HepG2 (cell line): ENCODE measurements around the gene GSTA1. TPM values are rescaled to one million over a fixed set of nuclear protein-coding genes. Genes with fewer than 3 reads are reported as not detected.

Experiments
- ARHGAP35 ChIP-seq: sonication (generic); formaldehyde crosslinking; IDR thresholded peaks from 2 replicates; pipeline ENCODE4 v1.9.0; 2022; ENCODE audit warnings: mild to moderate bottlenecking, inconsistent platforms, moderate library complexity, missing genetic modification reagents, borderline replicate concordance
- CBX1 ChIP-seq: IDR thresholded peaks from one replicate; pipeline ENCODE4 v1.6.1; 2016; ENCODE audit warnings: antibody characterized with exemption, low read depth
- CBX5 ChIP-seq: sonication (generic); formaldehyde crosslinking; IDR thresholded peaks from 2 replicates; pipeline ENCODE4 v1.4.0; 2020; ENCODE audit warnings: missing genetic modification reagents, borderline replicate concordance
- GTF2F1 ChIP-seq: fragments of 150-350 bp; IDR thresholded peaks from 2 replicates; pipeline ENCODE4 v1.6.1; 2014; ENCODE audit warnings: low read length
- HINFP ChIP-seq: sonication (generic); formaldehyde crosslinking; IDR thresholded peaks from 2 replicates; pipeline ENCODE4 v1.4.0; 2020; ENCODE audit warnings: low read depth, mild to moderate bottlenecking, missing genetic modification reagents
- HNF1B ChIP-seq: sonication (generic); formaldehyde crosslinking; IDR thresholded peaks from 2 replicates; pipeline ENCODE4 v1.5.1; 2020; ENCODE audit warnings: mild to moderate bottlenecking, moderate library complexity, missing genetic modification reagents
- KDM6A ChIP-seq: IDR thresholded peaks from 2 replicates; pipeline ENCODE4 v1.6.1; 2016; ENCODE audit warnings: low read depth
- PRPF4 ChIP-seq: fragments of 200-400 bp; formaldehyde crosslinking; IDR thresholded peaks from 2 replicates; pipeline ENCODE4 v1.6.1; 2016; ENCODE audit warnings: low read length, low read depth; ENCODE audit not compliant: poor library complexity, severe bottlenecking
- SP2 ChIP-seq: sonication (generic); formaldehyde crosslinking; IDR thresholded peaks from 2 replicates; pipeline ENCODE4 v1.5.1; 2020; ENCODE audit warnings: mild to moderate bottlenecking, missing genetic modification reagents
- TRAFD1 ChIP-seq: sonication (generic); formaldehyde crosslinking; IDR thresholded peaks from 2 replicates; pipeline ENCODE4 v1.5.1; 2020; ENCODE audit warnings: missing genetic modification reagents, mild to moderate bottlenecking, borderline replicate concordance
- TSC22D2 ChIP-seq: sonication (generic); formaldehyde crosslinking; IDR thresholded peaks from 2 replicates; pipeline ENCODE4 v1.5.1; 2020; ENCODE audit warnings: missing genetic modification reagents, mild to moderate bottlenecking, borderline replicate concordance
- USF2 ChIP-seq, 2 experiments: sonication (generic) in 1 of 2; formaldehyde crosslinking in 1 of 2; IDR thresholded peaks; 2 replicates each; pipeline versions ENCODE4 v1.5.1 to v1.6.1; 2011 to 2020; ENCODE audit warnings: borderline replicate concordance in 1 of 2, low read depth in 1 of 2, low read length in 1 of 2, mild to moderate bottlenecking in 1 of 2, missing genetic modification reagents in 1 of 2, moderate library complexity in 1 of 2
- YEATS4 ChIP-seq: sonication (generic); formaldehyde crosslinking; IDR thresholded peaks from 2 replicates; pipeline ENCODE4 v1.4.0; 2020; ENCODE audit warnings: missing genetic modification reagents, borderline replicate concordance
- ZC3H13 ChIP-seq: sonication (generic); formaldehyde crosslinking; IDR thresholded peaks from 2 replicates; pipeline ENCODE4 v1.8.1; 2023; ENCODE audit warnings: mild to moderate bottlenecking, missing genetic modification reagents, moderate library complexity
- ZFAT ChIP-seq: sonication (generic); formaldehyde crosslinking; conservative IDR thresholded peaks from 2 replicates; pipeline ENCODE4 v1.8.1; 2023; ENCODE audit warnings: missing genetic modification reagents, inconsistent platforms
- ZMAT3 ChIP-seq: sonication (generic); formaldehyde crosslinking; conservative IDR thresholded peaks from 2 replicates; pipeline ENCODE4 v1.7.0; 2021; ENCODE audit warnings: missing genetic modification reagents
- ZNF564 ChIP-seq: sonication (generic); formaldehyde crosslinking; IDR thresholded peaks from 2 replicates; pipeline ENCODE4 v1.8.1; 2023; ENCODE audit warnings: mild to moderate bottlenecking, missing genetic modification reagents
- ZNF749 ChIP-seq: sonication (generic); formaldehyde crosslinking; IDR thresholded peaks from 2 replicates; pipeline ENCODE4 v1.8.0; 2022; ENCODE audit warnings: mild to moderate bottlenecking, missing genetic modification reagents, moderate library complexity, borderline replicate concordance
- ZSCAN5A ChIP-seq: sonication (generic); formaldehyde crosslinking; IDR thresholded peaks from 2 replicates; pipeline ENCODE4 v1.8.0; 2022; ENCODE audit warnings: mild to moderate bottlenecking, missing genetic modification reagents, borderline replicate concordance
- polyA plus RNA-seq, 8 experiments: library from polyadenylated mRNA; depleted of rRNA in 3 of 8; stranded (reverse) in 7 of 8; unstranded in 1 of 8; fragments of >200 nt; fragmentation: Illumina TruSeq in 4 of 8; extraction: Trizol in 4 of 8; gene quantifications; 2 replicates each; pipeline versions ENCODE4 v1.2.1 to v1.2.3, GENCODE V29; 2011 to 2016; ENCODE audit warnings: low read depth in 4 of 8, missing spikeins in 1 of 8, mixed read lengths in 1 of 8; ENCODE audit not compliant: insufficient read depth in 1 of 8
- total RNA-seq, 5 experiments: library from RNA; depleted of rRNA; stranded (reverse); fragments of >200 nt; fragmentation: Illumina TruSeq; extraction: Trizol; gene quantifications; 2 replicates each; pipeline ENCODE4 v1.2.3, GENCODE V29; 2016; ENCODE audit warnings: low read depth in 1 of 5

Gene GSTA1
- total and polyA plus RNA-seq, 2 of the 13 experiments (the other 11 are each of a cell fraction or from before 2014, with no cell fraction given) = 6.2 to 282 TPM

- TF ChIP-seq ZSCAN5A (CRISPR knock-in tag) (no peak), KDM6A (CRISPR knock-in tag) (no peak), ZNF749 (0 out of 2 replicates have a peak, but pooled peaks have one; percentile 73), ZFAT (no peak), CBX1 (no peak), ARHGAP35 (CRISPR knock-in tag) (no peak; the same call in 1 of the 2 replicates), GTF2F1 (no peak), HNF1B (CRISPR knock-in tag) (no peak), USF2 (IDR thresholded peaks at IDR 0.05; ENCODE audit: low read depth, low read length) (no peak), USF2 (CRISPR knock-in tag; IDR thresholded peaks at IDR 0.05; ENCODE audit: borderline replicate concordance) (no peak), TSC22D2 (CRISPR knock-in tag) (no peak), TRAFD1 (no peak), CBX5 (CRISPR knock-in tag) (peak; percentile 70; the same call in 1 of the 2 replicates), PRPF4 (no peak), SP2 (CRISPR knock-in tag) (no peak), ZMAT3 (CRISPR knock-in tag) (no peak), HINFP (CRISPR knock-in tag) (no peak), ZNF564 (CRISPR knock-in tag) (no peak), ZC3H13 (CRISPR knock-in tag) (no peak), YEATS4 (CRISPR knock-in tag) (no peak)
These were observed 35.8 kb upstream of the GSTA1 start (continued) for GRCh38 chr6:52839124-52840055.
